Hypothalamus (tissue), 51 donors: Measurements from ENCODE around the gene OR6C70.
"Not testable (repeated sequence)": the region's sequence is repeated elsewhere in the genome, so short reads cannot be mapped to it uniquely, and the experiment has no call there.

Experiments used
- DNase-seq, 51 donors: peaks; one replicate each; lab custom pipeline; 2025; lab: John Stamatoyannopoulos, UW

Gene OR6C70

GRCh38 chr12:55470088-55470829, at the start of gene OR6C70:
Gene OR6C70 (minus strand): TSS chr12:55470138. CDS start chr12:55470138, 0 bp downstream.
- DNase-seq: no peak

DNA sequence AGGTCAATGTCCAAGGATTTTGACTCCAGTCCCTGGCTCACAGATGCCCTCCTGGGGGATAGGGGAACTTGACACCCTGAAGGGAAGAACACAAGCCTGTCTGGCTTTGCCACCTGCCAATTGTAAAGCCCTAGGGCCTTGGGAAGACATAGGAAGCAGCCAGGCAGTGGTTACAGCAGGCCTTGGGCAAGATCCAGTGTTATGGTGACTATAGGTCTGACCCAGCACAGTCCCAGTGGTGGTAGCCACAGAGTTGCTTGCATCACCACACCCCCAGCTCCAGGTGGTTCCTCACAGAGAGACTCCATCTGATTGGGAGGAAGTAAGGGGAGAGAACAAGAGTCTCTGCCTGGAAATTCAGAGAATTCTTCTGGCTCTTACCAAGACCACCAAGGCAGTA, 46.5 kb upstream of the OR6C70 start:
- DNase-seq: no peak

- no peak for DNase-seq
Measured at GRCh38 chr12:55515696-55516095, 45.8 kb upstream of the OR6C70 start.

- no peak for DNase-seq
Measured at GRCh38 chr12:55501601-55502000, 31.7 kb upstream of the OR6C70 start.

DNA sequence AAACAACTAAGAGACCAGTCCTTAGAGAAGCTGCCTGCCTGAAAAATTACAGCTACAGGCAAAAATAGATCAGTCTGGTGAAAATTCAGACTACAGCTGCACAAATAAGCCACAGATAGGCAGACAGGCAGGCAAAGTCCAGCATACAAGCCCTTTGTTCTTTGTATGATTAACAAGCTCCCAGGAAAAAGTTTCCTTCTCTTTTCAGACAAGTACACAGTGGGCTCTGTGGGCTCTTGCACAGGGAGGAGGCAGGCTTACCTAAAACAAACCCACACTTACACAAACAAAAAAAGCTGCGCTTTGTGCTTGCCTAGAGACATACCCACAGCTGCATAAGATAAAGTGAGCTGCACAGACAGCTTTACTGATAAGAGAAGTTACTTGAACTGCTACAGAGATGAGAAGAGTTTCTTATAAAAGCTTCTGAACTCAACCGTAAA, 29.9 kb upstream of the OR6C70 start:
- peak in 2 of 51 donors; percentile 1 to 8 for DNase-seq

GRCh38 chr12:55499231-55499630, 29.3 kb upstream of the OR6C70 start:
- DNase-seq: no peak

- DNase-seq: no peak
Measured at GRCh38 chr12:55495490-55495889, 25.6 kb upstream of the OR6C70 start.

GRCh38 chr12:55492078-55492477, 22.1 kb upstream of the OR6C70 start, which contains the start of gene OR6C68:
Gene OR6C68 (plus strand): TSS chr12:55492378. CDS start chr12:55492378, 0 bp downstream.
- no peak for DNase-seq

GRCh38 chr12:55484284-55484683, 14.3 kb upstream of the OR6C70 start:
- DNase-seq: not testable (repeated sequence)

DNA sequence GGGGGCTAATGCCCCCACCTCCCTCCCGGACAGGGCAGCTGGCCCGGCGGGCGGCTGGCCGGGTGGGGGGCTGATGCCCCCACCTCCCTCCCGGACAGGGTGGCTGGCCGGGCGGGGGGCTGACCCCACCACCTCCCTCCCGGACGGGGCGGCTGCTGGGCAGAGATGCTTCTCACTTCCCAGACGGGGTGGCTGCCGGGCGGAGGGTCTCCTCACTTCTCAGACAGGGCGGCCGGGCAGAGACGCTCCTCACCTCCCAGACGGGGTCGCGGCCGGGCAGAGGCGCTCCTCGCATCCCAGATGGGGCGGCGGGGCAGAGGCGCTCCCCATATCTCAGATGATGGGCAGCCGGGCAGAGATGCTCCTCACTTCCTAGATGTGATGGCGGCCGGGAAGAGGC, 9.2 kb upstream of the OR6C70 start:
- not testable (repeated sequence) for DNase-seq

GRCh38 chr12:55472264-55472663, 2.3 kb upstream of the OR6C70 start:
- DNase-seq: no peak

DNA sequence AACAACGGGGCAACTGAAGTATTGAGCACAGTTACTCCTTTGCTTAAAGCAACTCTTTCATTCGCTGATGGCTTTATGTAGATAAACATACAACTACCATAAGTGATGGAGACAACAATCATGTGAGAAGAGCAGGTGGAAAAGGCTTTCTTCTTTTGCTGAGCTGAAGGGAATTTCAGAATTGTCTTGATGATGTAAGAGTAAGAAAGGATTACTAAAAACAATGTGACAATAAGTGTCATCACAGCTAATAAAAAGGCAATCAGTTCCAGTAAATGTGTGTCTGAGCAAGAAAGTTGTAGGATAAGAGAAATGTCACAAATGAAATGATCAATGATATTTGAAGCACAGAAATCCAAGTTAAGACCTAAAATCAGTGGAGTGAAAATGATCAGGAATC, 647 bp downstream of the OR6C70 start:
- DNase-seq: no peak

- no peak for DNase-seq
Measured at GRCh38 chr12:55467836-55468235, 2.1 kb downstream of the OR6C70 start.

DNA sequence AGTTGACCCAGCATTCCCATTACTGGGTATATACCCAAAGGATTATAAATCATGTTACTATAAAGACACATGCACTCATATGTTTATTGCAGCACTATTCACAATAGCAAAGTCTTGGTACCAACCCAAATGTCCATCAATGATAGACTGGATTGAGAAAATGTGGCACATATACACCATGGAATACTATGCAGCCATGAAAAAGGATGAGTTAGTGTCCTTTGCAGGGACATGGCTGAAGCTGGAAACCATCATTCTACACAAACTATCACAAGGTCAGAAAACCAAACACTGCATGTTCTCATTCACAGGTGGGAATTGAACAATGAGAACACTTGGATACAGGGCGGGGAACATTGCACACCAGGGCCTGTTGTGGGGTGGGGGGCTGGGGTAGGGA, 5.0 kb downstream of the OR6C70 start:
- DNase-seq: not testable (repeated sequence)

DNA sequence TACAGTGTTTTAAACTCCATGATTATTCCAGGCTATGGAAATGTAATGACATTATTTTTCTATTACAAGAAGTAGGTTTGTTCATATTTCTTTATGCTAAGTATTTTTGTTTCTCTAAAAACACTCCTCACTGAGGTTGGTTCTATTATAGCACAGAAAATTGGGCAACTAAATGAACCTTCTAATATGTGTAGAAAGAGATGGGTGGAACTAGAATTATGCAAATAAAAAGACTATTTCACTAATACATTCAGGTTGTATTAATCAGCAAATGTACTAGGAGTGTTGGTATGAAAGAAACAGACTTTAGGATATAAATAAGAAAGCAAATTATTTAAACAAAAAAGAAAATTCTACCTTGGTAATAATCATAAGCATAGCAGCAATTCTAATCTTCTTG, 21.1 kb downstream of the OR6C70 start:
- no peak for DNase-seq

- no peak for DNase-seq
Measured at GRCh38 chr12:55446326-55446725, 23.6 kb downstream of the OR6C70 start.

DNA sequence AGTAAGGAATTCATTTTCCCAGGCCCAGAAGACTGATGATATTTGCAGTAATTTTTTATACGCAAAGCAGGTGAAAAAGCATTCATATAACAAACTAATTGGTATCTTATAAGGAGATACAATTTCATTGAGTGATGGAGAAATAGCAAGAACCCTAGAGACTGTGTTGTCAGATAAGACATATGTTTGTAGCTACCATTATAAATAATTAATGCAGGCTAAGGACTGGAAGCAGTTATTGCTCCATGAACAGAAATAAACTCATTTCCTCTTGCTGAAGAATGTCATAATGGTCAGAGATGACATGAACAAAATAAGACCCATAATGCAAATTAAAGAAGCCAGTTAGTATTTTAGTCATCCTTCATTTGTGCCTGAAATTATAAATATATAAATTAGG, 24.6 kb downstream of the OR6C70 start:
- no peak for DNase-seq

DNA sequence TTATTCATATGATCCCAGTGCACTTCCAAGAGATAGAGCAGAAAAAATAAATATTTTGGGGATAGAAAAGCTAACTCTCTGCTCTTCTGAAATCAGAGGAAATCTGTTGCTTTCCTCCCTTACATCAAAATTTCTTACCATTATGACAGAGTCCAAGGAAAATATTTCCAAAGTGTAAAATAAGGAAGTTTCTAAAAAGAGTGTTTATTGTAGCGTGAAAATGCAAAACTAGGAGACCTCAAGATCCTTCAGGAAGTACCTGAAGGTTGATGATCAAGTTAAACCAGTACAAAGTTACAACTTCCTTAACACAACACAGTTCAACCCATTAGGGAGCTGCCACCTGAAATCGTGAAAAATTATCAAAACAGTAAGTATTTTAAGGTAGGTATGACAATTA, 26.2 kb downstream of the OR6C70 start, which contains the start of gene OR6C2:
OR6C2 (plus strand) TSS at position 301 of the 400 bp plus-strand sequence. CDS start 8,138 bp downstream, outside the sequence.
- no peak for DNase-seq

DNA sequence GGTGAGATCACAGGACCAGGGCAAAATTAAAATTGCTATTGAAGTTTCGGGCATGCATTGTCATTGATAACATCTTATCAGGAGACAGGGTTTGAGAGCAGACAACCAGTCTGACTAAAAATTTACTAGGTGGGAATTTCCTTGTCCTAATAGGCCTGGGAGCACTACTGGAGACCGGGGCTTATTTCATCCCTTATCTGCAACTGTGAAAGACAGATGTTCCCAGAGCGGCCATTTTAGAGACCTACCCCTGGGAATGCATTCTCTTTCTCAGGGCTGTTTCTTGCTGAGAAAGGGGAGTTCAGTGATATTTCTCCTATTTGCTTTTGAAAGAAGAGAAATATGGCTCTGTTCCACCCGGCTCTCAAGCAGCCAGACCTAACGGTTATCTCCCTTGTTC, 28.7 kb downstream of the OR6C70 start:
- DNase-seq: not testable (repeated sequence)

DNA sequence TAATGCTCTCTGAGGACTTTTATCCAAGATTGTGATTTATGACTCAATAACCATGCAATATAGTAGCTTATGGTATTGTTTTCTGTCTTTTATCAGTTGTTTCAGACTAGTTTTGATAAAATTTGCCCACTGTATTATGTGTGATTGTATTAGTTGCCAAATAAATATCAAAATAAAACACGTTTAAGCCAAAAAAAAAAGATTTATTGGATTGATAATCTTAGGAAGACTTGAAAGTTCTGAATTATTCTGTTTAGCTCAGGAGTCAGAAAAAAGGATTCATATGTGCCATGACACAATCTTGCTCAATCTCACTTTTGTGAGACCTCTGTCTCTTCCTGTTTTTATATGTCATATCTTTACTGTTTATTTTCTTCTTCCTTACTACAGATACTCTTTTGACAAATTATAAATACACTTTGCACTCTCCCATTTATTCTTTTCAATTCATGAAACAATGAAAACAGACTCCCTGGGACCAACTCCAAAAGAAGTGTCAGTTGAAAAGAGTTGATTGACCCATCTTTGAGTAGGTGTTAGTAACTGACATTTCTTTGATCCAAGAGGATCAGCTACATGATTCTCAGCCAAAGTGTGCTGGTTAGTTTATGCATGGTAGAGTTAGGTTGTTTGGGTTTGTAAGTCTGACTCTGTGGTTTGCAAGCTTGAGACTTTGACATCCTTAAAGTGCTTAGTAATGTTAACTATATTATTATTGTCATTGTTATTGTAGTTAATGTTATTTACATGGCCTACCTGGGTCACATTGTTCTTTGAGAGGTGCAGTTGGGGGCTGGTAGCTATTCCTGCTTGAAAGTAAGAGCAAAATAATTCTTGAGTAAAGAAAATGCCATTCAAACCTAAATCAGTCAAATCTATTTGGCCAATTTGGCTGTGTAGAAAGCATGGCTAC, 41.4 kb downstream of the OR6C70 start:
- DNase-seq: no peak

GRCh38 chr12:55425954-55426353, 44.0 kb downstream of the OR6C70 start, which contains the start of gene OR6C76:
Gene OR6C76 (plus strand): TSS chr12:55426254. CDS start chr12:55426254, 0 bp downstream.
- DNase-seq: no peak
